SU-DHL-6 (cell line): ENCODE data around the gene SNPH.
"Not testable (repeated sequence)": the region's sequence is repeated elsewhere in the genome, so short reads cannot be mapped to it uniquely, and the experiment has no call there.

Experiments used
- H2AFZ ChIP-seq: fragments of 200-600 bp; sonication (generic); 2 replicates; pipeline ENCODE4 v1.6.1; 2014; ENCODE audit warnings: low read depth, mild to moderate bottlenecking, moderate library complexity, mixed read lengths, antibody characterized with exemption, low read length; ENCODE audit not compliant: severe bottlenecking
- H3F3A ChIP-seq: fragments of 200-600 bp; shearing (Covaris generic); 2 replicates; pipeline ENCODE4 v1.6.0; 2016; ENCODE audit warnings: antibody characterized with exemption, mild to moderate bottlenecking; ENCODE audit not compliant: insufficient read depth
- H3K27ac ChIP-seq: fragments of 200-600 bp; sonication (generic); 2 replicates; pipeline ENCODE4 v1.5.1; 2016; ENCODE audit warnings: low read depth, mild to moderate bottlenecking, low read length, moderate library complexity, mixed read lengths
- H3K27me3 ChIP-seq: fragments of 200-600 bp; sonication (generic), shearing (Covaris generic); 2 replicates; pipeline ENCODE4 v1.6.0; 2014; ENCODE audit warnings: mild to moderate bottlenecking, low read length
- H3K36me3 ChIP-seq: fragments of 200-600 bp; sonication (generic); 2 replicates; pipeline ENCODE4 v1.6.1; 2014; ENCODE audit warnings: mild to moderate bottlenecking, low read length, mixed read lengths
- H3K4me2 ChIP-seq: fragments of 300-600, 200-600 bp; shearing (Covaris generic), sonication (generic); 2 replicates; pipeline ENCODE4 v1.6.0; 2014; ENCODE audit warnings: low read length, low read depth, mild to moderate bottlenecking; ENCODE audit not compliant: poor library complexity, severe bottlenecking
- H3K4me3 ChIP-seq: fragments of 200-600 bp; sonication (generic); 2 replicates; pipeline ENCODE4 v1.5.1; 2014; ENCODE audit warnings: antibody characterized with exemption, low read length, mild to moderate bottlenecking, mixed read lengths; ENCODE audit not compliant: insufficient read depth, poor library complexity, severe bottlenecking
- H3K79me2 ChIP-seq: fragments of 200-600 bp; sonication (generic); 2 replicates; pipeline ENCODE4 v1.6.1; 2014; ENCODE audit warnings: mild to moderate bottlenecking, low read length, moderate library complexity; ENCODE audit not compliant: insufficient read depth
- H3K9ac ChIP-seq: fragments of 200-600 bp; sonication (generic); 2 replicates; pipeline ENCODE4 v1.7.0; 2014; ENCODE audit warnings: mild to moderate bottlenecking, low read length
- H3K9me2 ChIP-seq: fragments of 200-600 bp; sonication (generic); replicated peaks from 2 replicates; pipeline ENCODE4 v1.6.1; 2014; ENCODE audit warnings: low read length; ENCODE audit not compliant: insufficient read depth
- H3K9me3 ChIP-seq: fragments of 200-600 bp; sonication (generic); 2 replicates; pipeline ENCODE4 v1.6.1; 2014; ENCODE audit warnings: low read length, mixed read lengths; ENCODE audit not compliant: insufficient read depth
- H4K20me1 ChIP-seq: fragments of 200-600 bp; sonication (generic); 2 replicates; pipeline ENCODE4 v1.6.1; 2014; ENCODE audit warnings: low read depth, mild to moderate bottlenecking, antibody characterized with exemption, low read length, moderate library complexity, mixed read lengths
- CTCF ChIP-seq: fragments of 200-600 bp; sonication (generic); IDR thresholded peaks from one replicate; pipeline ENCODE4 v1.5.1; 2017; ENCODE audit warnings: antibody characterized with exemption, mild to moderate bottlenecking, low read length, moderate library complexity; ENCODE audit not compliant: insufficient read depth, poor library complexity, severe bottlenecking
- EZH2phosphoT487 ChIP-seq: fragments of 200-600 bp; sonication (generic), shearing (Covaris generic); conservative IDR thresholded peaks from 2 replicates; pipeline ENCODE4 v1.6.1; 2018; ENCODE audit warnings: mild to moderate bottlenecking, antibody characterized with exemption, low read length, moderate library complexity, mixed read lengths

The SNPH gene

GRCh38 chr20:1338096-1338495, 72.0 kb downstream of the SNPH start:
- Histone ChIP-seq H3K27ac (no peak overlapping the region), H3K79me2 (peaks cover 3% of the 10 kb centered on the region; the same call in 1 of the 2 replicates), H4K20me1 (no peaks in the 10 kb centered on the region), H3F3A (no peaks in the 10 kb centered on the region), H3K36me3 (no peaks in the 10 kb centered on the region), H3K4me2 (no peak overlapping the region), H3K4me3 (no peak overlapping the region), H3K9ac (no peak overlapping the region), H3K27me3 (no peaks in the 10 kb centered on the region), H3K9me3 (no peaks in the 10 kb centered on the region), H3K9me2 (no peaks in the 10 kb centered on the region), H2AFZ (no peak overlapping the region)
- TF ChIP-seq CTCF, result no peak

GRCh38 chr20:1338801-1339200, 72.7 kb downstream of the SNPH start:
- Histone ChIP-seq H4K20me1 (no peaks in the 10 kb centered on the region), H3K27ac (no peak overlapping the region), H3F3A (no peaks in the 10 kb centered on the region), H3K9me2 (no peaks in the 10 kb centered on the region), H3K4me2 (no peak overlapping the region), H3K4me3 (no peak overlapping the region), H2AFZ (no peak overlapping the region), H3K36me3 (no peaks in the 10 kb centered on the region), H3K79me2 (no peaks in the 10 kb centered on the region), H3K27me3 (no peaks in the 10 kb centered on the region), H3K9ac (no peak overlapping the region), H3K9me3 (no peaks in the 10 kb centered on the region)
- no peak for TF ChIP-seq CTCF
- TF ChIP-seq EZH2phosphoT487, result no peak

GRCh38 chr20:1341561-1342265, 75.6 kb downstream of the SNPH start:
- no peaks in the 10 kb centered on the region for H3K9me3 ChIP-seq
- no peak overlapping the region for H3K4me3 ChIP-seq
- H3F3A ChIP-seq, result no peaks in the 10 kb centered on the region
- no peaks in the 10 kb centered on the region for H3K27me3 ChIP-seq
- no peaks in the 10 kb centered on the region for H3K9me2 ChIP-seq
- H3K27ac ChIP-seq, result no peak overlapping the region
- no peaks in the 10 kb centered on the region for H3K36me3 ChIP-seq
- H2AFZ ChIP-seq, result no peak overlapping the region
- no peak overlapping the region for H3K9ac ChIP-seq
- H3K79me2 ChIP-seq, result no peaks in the 10 kb centered on the region
- TF ChIP-seq CTCF (no peak), EZH2phosphoT487 (no peak)
- no peak overlapping the region for H3K4me2 ChIP-seq
- no peaks in the 10 kb centered on the region for H4K20me1 ChIP-seq

DNA sequence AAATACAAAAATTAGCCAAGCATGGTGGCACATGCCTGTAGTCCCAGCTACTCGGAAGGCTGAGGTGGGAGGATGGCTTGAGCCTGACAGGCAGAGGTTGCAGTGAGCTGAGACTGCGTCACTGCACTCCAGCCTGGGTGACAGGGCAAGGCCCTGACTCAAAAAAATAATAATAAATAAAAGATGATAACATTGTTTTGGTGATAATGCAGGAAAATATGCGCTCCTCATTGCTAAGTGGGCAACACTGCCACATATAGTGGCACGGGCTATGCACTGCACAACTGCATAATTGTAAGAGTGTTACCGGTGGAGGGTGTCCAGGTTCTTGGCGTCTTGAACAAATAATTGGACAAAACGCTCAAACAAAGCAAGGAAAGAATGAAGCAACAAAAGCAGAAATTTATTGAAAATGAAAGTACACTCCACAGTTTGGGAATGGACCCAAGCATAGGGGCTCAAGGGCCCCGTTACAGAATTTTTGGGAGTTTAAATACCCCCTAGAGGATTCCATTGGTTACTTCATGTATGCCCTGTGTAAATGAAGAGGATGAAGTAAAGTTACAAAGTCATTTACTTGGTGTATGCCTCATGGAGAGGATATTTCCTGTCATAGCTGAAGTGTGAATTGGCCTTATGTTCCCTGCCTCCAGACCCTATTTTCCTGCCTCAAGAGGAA, 77.5 kb downstream of the SNPH start:
- H3F3A ChIP-seq, H3K4me3 ChIP-seq, H3K79me2 ChIP-seq, H3K4me2 ChIP-seq, H3K27me3 ChIP-seq, H3K27ac ChIP-seq, H3K9ac ChIP-seq, H2AFZ ChIP-seq, H4K20me1 ChIP-seq, H3K36me3 ChIP-seq, H3K9me2 ChIP-seq: not testable (repeated sequence)
- H3K9me3 ChIP-seq, result peaks cover 12% of the 10 kb centered on the region; the same call in 1 of the 2 replicates
